HCT116 (cell line): ENCODE data around the gene ASRGL1. TPM values are rescaled to one million over a fixed set of nuclear protein-coding genes. Genes with fewer than 3 reads are reported as not detected.

ENCODE experiments used
- ATAC-seq: fragments of 200-7000 bp; cut with Tn5 transposase; 2 replicates; pipeline ENCODE4 v1.9.1; 2020; ENCODE audit warnings: mild to moderate bottlenecking, moderate library complexity
- BruUV-seq: library from RNA; stranded (reverse); fragments of 400-500 nt; replicated peaks from 2 replicates; lab custom pipeline; 2021; lab: Mats Ljungman, UMichigan
- CTCF ChIA-PET: fragments of 300-600 bp; sonication (Branson Sonifier 250); formaldehyde crosslinking; loops from one replicate; lab custom pipeline; 2021; ENCODE audit warnings: antibody characterized with exemption; lab: Charles Lee
- POLR2A ChIA-PET: fragments of 300-600, 350-600 bp; sonication (Branson Sonifier 250); formaldehyde crosslinking; loops from one replicate; lab custom pipeline; 2021; ENCODE audit warnings: antibody characterized with exemption; lab: Charles Lee
- RAD21 ChIA-PET, 2 experiments: fragments of 300-600 bp; sonication (Branson Sonifier 250); formaldehyde crosslinking; loops; one replicate each; lab custom pipeline; 2023; ENCODE audit warnings: low total read pairs in 2 of 2; ENCODE audit not compliant: uncharacterized antibody in 2 of 2, unreplicated experiment in 2 of 2, low non-redundant PET in 1 of 2; lab: Charles Lee
- DNase-seq: peaks from one replicate; pipeline ENCODE4 v3.0.0-alpha.2; 2010; ENCODE audit warnings: low read depth, low spot score
- H2AFZ ChIP-seq: fragments of 200-600 bp; shearing (Covaris generic), sonication (generic); 2 replicates; pipeline ENCODE4 v1.6.1; 2017; ENCODE audit warnings: low read depth, mixed run types, mixed read lengths, antibody characterized with exemption, low read length; ENCODE audit not compliant: poor library complexity, severe bottlenecking
- H3K27ac ChIP-seq: 2 replicates; pipeline ENCODE4 v1.5.1; 2012; ENCODE audit warnings: low read depth, low read length
- H3K27me3 ChIP-seq: fragments of 200-600 bp; sonication (generic); 2 replicates; pipeline ENCODE4 v1.6.1; 2016; ENCODE audit warnings: mixed run types, low read length, mixed read lengths; ENCODE audit not compliant: insufficient read depth
- H3K36me3 ChIP-seq, 2 experiments: fragments of 200-500 bp in 1 of 2; fragments of 200-600 bp in 1 of 2; sonication (Bioruptor generic) in 1 of 2; sonication (generic) in 1 of 2; 2 replicates each; pipeline versions ENCODE4 v1.5.1 to v1.6.1; 2014 to 2016; ENCODE audit warnings: low read length in 2 of 2, inconsistent platforms in 1 of 2, mixed read lengths in 1 of 2, mixed run types in 1 of 2; ENCODE audit not compliant: insufficient read depth in 2 of 2, control insufficient read depth in 1 of 2
- H3K4me1 ChIP-seq, 2 experiments: fragments of 200-600 bp in 1 of 2; sonication (generic) in 1 of 2; 2 replicates each; pipeline versions ENCODE4 v1.5.1 to v1.6.1; 2012 to 2017; ENCODE audit warnings: low read length in 2 of 2, inconsistent platforms in 1 of 2, mild to moderate bottlenecking in 1 of 2, mixed read lengths in 1 of 2, mixed run types in 1 of 2, moderate library complexity in 1 of 2; ENCODE audit not compliant: insufficient read depth in 2 of 2, control insufficient read depth in 1 of 2
- H3K4me2 ChIP-seq: fragments of 200-600 bp; sonication (generic); 2 replicates; pipeline ENCODE4 v1.6.1; 2017; ENCODE audit warnings: mixed run types, low read length, mixed read lengths
- H3K4me3 ChIP-seq, 2 experiments: fragments of 200-600 bp in 1 of 2; sonication (generic) in 1 of 2; replicated peaks in 1 of 2; 2 replicates each; pipeline ENCODE4 v1.5.1; 2011 to 2016; ENCODE audit warnings: low read length in 2 of 2, control low read depth in 1 of 2, low read depth in 1 of 2, mild to moderate bottlenecking in 1 of 2, mixed read lengths in 1 of 2, mixed run types in 1 of 2
- H3K79me2 ChIP-seq: fragments of 200-600 bp; sonication (generic); 2 replicates; pipeline ENCODE4 v1.6.1; 2017; ENCODE audit warnings: mild to moderate bottlenecking, mixed run types, low read length, moderate library complexity, mixed read lengths; ENCODE audit not compliant: insufficient read depth
- H3K9ac ChIP-seq: fragments of 200-600 bp; sonication (generic); 2 replicates; pipeline ENCODE4 v1.6.1; 2016; ENCODE audit warnings: low read length, mixed read lengths
- H3K9me2 ChIP-seq: fragments of 200-600 bp; sonication (generic), shearing (Covaris generic); 2 replicates; pipeline ENCODE4 v1.6.1; 2017; ENCODE audit warnings: mixed run types, mild to moderate bottlenecking, moderate library complexity; ENCODE audit not compliant: insufficient read depth
- H3K9me3 ChIP-seq, 2 experiments: fragments of 200-500 bp in 1 of 2; fragments of 200-600 bp in 1 of 2; sonication (Bioruptor generic) in 1 of 2; sonication (generic) in 1 of 2; 2 replicates each; pipeline ENCODE4 v1.6.1; 2014 to 2017; ENCODE audit warnings: low read length in 2 of 2, mixed read lengths in 2 of 2, inconsistent platforms in 1 of 2, low read depth in 1 of 2, mild to moderate bottlenecking in 1 of 2, mixed run types in 1 of 2, moderate library complexity in 1 of 2; ENCODE audit not compliant: control insufficient read depth in 1 of 2, insufficient read depth in 1 of 2
- H4K20me1 ChIP-seq: fragments of 200-600 bp; sonication (generic), shearing (Covaris generic); 2 replicates; pipeline ENCODE4 v1.6.1; 2017; ENCODE audit warnings: mixed run types, mild to moderate bottlenecking, moderate library complexity; ENCODE audit not compliant: insufficient read depth
- ELF1 ChIP-seq: IDR thresholded peaks from 2 replicates; pipeline ENCODE4 v1.6.1; 2012; ENCODE audit warnings: low read depth, borderline replicate concordance
- EZH2phosphoT487 ChIP-seq: fragments of 200-600 bp; IDR thresholded peaks from 2 replicates; pipeline ENCODE4 v1.6.1; 2018; ENCODE audit warnings: antibody characterized with exemption, borderline replicate concordance
- FOSL1 ChIP-seq: IDR thresholded peaks from 2 replicates; pipeline ENCODE4 v1.6.1; 2012; ENCODE audit warnings: low read depth
- JUND ChIP-seq: IDR thresholded peaks from 2 replicates; pipeline ENCODE4 v1.6.1; 2012
- REST ChIP-seq: IDR thresholded peaks from 2 replicates; pipeline ENCODE4 v1.6.1; 2012; ENCODE audit warnings: low read depth
- SP1 ChIP-seq: IDR thresholded peaks from 2 replicates; pipeline ENCODE4 v1.6.1; 2012; ENCODE audit warnings: low read depth
- SRF ChIP-seq: IDR thresholded peaks from 2 replicates; pipeline ENCODE4 v1.6.1; 2012; ENCODE audit warnings: low read depth
- TCF7L2 ChIP-seq: IDR thresholded peaks from 2 replicates; pipeline ENCODE4 v1.7.0; 2011; ENCODE audit warnings: borderline replicate concordance, inconsistent platforms; ENCODE audit not compliant: insufficient read depth, insufficient read length; ENCODE audit errors: extremely low read depth
- ZFX ChIP-seq: fragments of 450-650 bp; IDR thresholded peaks from 2 replicates; pipeline ENCODE4 v1.6.1; 2017
- ZNF274 ChIP-seq: fragments of 200-500 bp; sonication (Bioruptor generic); IDR thresholded peaks from 2 replicates; pipeline ENCODE4 v1.6.1; 2014; ENCODE audit warnings: mild to moderate bottlenecking, low read depth, low read length, inconsistent platforms
- intact Hi-C: fragments of 100-400 bp; cut with micrococcal nuclease; formaldehyde crosslinking; loops from 2 replicates; pipeline ENCODE4 v1.10.0; 2022
- total RNA-seq: library from RNA; stranded (reverse); gene quantifications from one replicate; pipeline ENCODE4 v1.2.1, GENCODE V29; 2021; ENCODE audit not compliant: unreplicated experiment
- TF ChIP-seq, protein P1 (sequence below), 3 experiments: fragments of 200-600 bp in 1 of 3; sonication (generic) in 1 of 3; IDR thresholded peaks in 2 of 3; conservative IDR thresholded peaks in 1 of 3; 2 replicates each; pipeline ENCODE4 v1.5.1; 2012 to 2017; ENCODE audit warnings: low read depth in 2 of 3, low read length in 2 of 3, antibody characterized with exemption in 1 of 3, borderline replicate concordance in 1 of 3, control low read depth in 1 of 3, mild to moderate bottlenecking in 1 of 3, mixed read lengths in 1 of 3, mixed run types in 1 of 3, moderate library complexity in 1 of 3; ENCODE audit not compliant: insufficient read depth in 1 of 3
- TF ChIP-seq, protein P2 (sequence below): IDR thresholded peaks from 2 replicates; pipeline ENCODE4 v1.6.1; 2011; ENCODE audit warnings: mild to moderate bottlenecking, low read length, moderate library complexity; ENCODE audit not compliant: insufficient replicate concordance; ENCODE audit errors: extremely low read depth

ASRGL1 gene
- total RNA-seq, 1 experiment from 2014 or later: 27.6 TPM

- ATAC-seq (no peak), DNase-seq (no peak)
- ChIA-PET CTCF (no interaction called here), RAD21 (no interaction called here), POLR2A (no interaction called here)
- BruUV-seq: no TSS peak
- Histone ChIP-seq H3K27me3 (no peaks in the 10 kb centered on the region), H3K9me3 (no peaks in the 10 kb centered on the region), H3K4me2 (no peak overlapping the region), H3K79me2 (no peaks in the 10 kb centered on the region), H2AFZ (no peak overlapping the region), H3K9ac (no peak overlapping the region), H3K27ac (no peak overlapping the region), H3K36me3 (no peaks in the 10 kb centered on the region), H3K4me1 (peaks cover 0 to 20% of the 10 kb centered on the region in 2 experiments; a peak in 2 of 4 replicates), H3K4me3 (no peak overlapping the region), H4K20me1 (no peaks in the 10 kb centered on the region), H3K9me2 (no peaks in the 10 kb centered on the region)
- intact Hi-C loops: no loop called here
- TF ChIP-seq FOSL1 (no peak), TCF7L2 (no peak), ELF1 (no peak), SRF (no peak), ZFX (no peak), EZH2phosphoT487 (no peak), SP1 (no peak), REST (no peak), ZNF274 (no peak), JUND (no peak)
- TF ChIP-seq, protein P1, sequence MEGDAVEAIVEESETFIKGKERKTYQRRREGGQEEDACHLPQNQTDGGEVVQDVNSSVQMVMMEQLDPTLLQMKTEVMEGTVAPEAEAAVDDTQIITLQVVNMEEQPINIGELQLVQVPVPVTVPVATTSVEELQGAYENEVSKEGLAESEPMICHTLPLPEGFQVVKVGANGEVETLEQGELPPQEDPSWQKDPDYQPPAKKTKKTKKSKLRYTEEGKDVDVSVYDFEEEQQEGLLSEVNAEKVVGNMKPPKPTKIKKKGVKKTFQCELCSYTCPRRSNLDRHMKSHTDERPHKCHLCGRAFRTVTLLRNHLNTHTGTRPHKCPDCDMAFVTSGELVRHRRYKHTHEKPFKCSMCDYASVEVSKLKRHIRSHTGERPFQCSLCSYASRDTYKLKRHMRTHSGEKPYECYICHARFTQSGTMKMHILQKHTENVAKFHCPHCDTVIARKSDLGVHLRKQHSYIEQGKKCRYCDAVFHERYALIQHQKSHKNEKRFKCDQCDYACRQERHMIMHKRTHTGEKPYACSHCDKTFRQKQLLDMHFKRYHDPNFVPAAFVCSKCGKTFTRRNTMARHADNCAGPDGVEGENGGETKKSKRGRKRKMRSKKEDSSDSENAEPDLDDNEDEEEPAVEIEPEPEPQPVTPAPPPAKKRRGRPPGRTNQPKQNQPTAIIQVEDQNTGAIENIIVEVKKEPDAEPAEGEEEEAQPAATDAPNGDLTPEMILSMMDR (IDR thresholded peaks at IDR 0.05 in 2 of 3, conservative IDR thresholded peaks at IDR 0.05 in 1 of 3; ENCODE audit: borderline replicate concordance in 1 of 3, insufficient read depth in 1 of 3, low read depth in 2 of 3, low read length in 2 of 3): no peak
- TF ChIP-seq, protein P2, sequence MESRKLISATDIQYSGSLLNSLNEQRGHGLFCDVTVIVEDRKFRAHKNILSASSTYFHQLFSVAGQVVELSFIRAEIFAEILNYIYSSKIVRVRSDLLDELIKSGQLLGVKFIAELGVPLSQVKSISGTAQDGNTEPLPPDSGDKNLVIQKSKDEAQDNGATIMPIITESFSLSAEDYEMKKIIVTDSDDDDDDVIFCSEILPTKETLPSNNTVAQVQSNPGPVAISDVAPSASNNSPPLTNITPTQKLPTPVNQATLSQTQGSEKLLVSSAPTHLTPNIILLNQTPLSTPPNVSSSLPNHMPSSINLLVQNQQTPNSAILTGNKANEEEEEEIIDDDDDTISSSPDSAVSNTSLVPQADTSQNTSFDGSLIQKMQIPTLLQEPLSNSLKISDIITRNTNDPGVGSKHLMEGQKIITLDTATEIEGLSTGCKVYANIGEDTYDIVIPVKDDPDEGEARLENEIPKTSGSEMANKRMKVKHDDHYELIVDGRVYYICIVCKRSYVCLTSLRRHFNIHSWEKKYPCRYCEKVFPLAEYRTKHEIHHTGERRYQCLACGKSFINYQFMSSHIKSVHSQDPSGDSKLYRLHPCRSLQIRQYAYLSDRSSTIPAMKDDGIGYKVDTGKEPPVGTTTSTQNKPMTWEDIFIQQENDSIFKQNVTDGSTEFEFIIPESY: no peak
These were observed 93.2 kb downstream of the ASRGL1 start for GRCh38 chr11:62430425-62430824.
